NCI-H1417 treated with DMSO at 0.1 percent for 48 hours (cell line): ENCODE measurements around the gene SHKBP1.

Source experiments
- DNase-seq: peaks from one replicate; lab custom pipeline; 2025; lab: John Stamatoyannopoulos, UW

SHKBP1 gene

GRCh38 chr19:40603071-40603388 is 26.4 kb downstream of the SHKBP1 start:
- DNase-seq, result no peak

GRCh38 chr19:40603389-40604170 is 26.9 kb downstream of the SHKBP1 start:
- DNase-seq, result peak; percentile 60

DNA sequence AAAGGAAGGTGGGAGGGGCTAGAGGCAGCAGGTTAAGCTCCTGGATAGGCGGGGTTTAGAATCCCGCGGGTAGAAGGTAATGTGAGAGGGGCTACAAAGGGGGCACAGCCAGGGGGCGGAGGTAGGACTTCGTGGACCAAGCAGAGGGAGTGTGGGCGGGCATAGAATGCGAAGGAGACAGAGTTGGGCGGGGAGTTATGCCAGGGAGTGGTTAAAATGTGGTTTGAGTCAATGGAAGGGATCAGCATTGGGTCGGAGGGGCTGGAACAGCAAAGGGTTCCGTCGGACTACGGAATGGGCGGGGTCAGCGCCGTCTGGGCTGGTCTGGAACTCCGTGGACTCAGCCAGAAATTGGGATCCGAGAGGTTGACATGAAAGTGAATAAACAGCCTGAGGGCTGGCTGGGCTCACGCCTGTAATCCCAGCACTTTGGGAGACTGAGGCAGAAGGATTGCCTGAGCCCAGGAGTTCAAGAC is 27.5 kb downstream of the SHKBP1 start:
- no peak for DNase-seq

- no peak for DNase-seq
These were observed 28.1 kb downstream of the SHKBP1 start for GRCh38 chr19:40604647-40605215.

GRCh38 chr19:40605216-40605971 is 28.7 kb downstream of the SHKBP1 start:
- no peak for DNase-seq

GRCh38 chr19:40607311-40608239 is 30.9 kb downstream of the SHKBP1 start:
- DNase-seq, result no peak

- no peak for DNase-seq
These were observed 31.6 kb downstream of the SHKBP1 start for GRCh38 chr19:40608240-40608621.

- no peak for DNase-seq
These were observed 32.3 kb downstream of the SHKBP1 start for GRCh38 chr19:40608957-40609356.

DNA sequence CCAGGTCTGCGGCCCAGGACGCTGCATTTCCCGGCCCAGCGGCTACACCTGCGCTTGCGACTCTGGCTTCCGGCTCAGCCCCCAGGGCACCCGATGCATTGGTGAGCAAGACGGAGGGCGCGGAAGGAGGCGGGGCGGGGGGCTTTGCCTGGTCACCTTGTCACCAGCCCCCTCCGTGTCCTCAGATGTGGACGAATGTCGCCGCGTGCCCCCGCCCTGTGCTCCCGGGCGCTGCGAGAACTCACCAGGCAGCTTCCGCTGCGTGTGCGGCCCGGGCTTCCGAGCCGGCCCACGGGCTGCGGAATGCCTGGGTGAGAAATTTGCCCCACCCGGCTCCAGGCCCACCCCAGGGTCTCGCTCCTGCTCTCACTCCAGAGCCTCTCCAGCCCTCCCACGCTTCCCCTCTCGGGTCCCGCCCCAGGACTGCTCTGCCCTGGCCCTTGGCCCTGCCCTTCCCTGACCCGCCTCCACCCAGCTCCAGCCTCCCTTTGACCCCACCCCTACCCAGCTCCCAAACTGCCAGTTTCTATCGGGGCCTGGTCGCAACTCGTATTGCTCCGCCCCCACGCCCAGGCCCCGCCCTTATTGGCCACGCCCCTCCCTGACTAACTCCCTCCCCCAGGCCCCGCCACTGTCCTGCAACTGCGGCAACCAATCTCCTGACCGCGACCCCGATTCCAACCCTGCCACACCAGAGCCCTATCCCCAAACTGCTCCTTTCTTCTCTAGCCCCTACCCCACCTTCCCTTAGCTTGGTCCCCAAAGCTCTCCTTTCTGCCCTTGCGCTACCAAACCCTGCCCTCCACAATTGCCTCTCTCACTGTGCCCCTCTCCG is 33.1 kb downstream of the SHKBP1 start:
- no peak for DNase-seq

GRCh38 chr19:40610396-40611064 is 33.9 kb downstream of the SHKBP1 start:
- no peak for DNase-seq

- DNase-seq, result no peak
These were observed 34.4 kb downstream of the SHKBP1 start for GRCh38 chr19:40611096-40611495.

DNA sequence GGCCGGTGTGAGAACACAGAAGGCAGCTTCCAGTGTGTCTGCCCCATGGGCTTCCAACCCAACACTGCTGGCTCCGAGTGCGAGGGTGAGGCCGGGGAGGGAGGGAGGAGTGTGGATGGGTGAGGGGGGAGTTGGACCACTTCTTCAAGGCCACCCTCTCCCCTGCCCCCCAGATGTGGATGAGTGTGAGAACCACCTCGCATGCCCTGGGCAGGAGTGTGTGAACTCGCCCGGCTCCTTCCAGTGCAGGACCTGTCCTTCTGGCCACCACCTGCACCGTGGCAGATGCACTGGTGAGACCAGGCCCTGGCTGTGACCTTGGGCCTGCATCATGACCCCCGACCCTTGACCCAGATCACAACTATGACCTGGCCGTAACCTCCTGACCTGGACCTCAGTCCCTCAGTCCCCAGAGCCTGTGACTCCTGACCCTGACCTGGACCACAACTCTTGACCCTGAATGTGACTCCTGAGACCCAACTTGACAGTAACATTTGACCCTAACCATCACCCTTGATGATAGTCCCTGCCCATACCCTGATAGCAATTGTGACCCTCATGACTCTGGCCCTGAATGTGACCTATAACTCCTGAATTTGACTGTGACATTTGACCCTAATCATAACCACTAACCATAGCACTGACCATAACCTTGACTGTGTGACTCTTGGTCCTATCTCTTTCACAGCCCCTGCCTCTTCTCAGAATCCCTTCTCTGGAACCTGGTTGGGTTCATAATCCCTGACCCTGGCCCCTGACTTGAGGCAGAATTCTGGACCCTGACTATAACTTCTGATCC is 35.4 kb downstream of the SHKBP1 start:
- DNase-seq, result no peak

DNA sequence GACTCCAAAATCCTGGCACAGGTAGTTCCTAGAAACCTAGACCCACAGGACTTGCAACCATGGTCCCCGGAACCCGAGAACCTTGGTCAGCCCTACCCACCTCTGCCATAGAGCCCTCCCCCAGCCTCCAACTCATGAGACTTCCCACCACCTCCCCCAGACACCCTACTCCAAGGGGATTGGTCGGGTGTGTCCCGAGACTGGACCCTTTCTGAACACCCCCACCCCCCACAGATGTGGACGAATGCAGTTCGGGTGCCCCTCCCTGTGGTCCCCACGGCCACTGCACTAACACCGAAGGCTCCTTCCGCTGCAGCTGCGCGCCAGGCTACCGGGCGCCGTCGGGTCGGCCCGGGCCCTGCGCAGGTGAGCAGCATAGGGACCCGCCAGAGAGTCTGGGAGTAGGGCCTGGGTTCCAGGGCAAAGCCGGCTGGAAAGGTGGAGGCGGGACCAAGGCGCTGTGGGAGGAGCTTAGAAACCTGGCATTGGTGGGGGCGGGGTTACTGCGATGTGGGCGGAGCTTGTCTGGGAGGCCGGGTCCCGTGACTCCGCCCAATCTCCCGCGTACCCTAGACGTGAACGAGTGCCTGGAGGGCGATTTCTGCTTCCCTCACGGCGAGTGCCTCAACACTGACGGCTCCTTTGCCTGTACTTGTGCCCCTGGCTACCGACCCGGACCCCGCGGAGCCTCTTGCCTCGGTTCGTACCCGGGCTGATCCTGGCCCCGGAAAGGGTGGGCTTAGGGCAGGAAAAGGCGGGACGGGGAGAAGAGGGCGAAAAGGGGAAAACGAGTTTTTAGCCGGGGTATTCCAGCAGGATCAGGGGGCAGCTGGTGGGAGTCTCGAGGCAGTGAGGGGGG is 36.4 kb downstream of the SHKBP1 start:
- DNase-seq, result no peak

DNA sequence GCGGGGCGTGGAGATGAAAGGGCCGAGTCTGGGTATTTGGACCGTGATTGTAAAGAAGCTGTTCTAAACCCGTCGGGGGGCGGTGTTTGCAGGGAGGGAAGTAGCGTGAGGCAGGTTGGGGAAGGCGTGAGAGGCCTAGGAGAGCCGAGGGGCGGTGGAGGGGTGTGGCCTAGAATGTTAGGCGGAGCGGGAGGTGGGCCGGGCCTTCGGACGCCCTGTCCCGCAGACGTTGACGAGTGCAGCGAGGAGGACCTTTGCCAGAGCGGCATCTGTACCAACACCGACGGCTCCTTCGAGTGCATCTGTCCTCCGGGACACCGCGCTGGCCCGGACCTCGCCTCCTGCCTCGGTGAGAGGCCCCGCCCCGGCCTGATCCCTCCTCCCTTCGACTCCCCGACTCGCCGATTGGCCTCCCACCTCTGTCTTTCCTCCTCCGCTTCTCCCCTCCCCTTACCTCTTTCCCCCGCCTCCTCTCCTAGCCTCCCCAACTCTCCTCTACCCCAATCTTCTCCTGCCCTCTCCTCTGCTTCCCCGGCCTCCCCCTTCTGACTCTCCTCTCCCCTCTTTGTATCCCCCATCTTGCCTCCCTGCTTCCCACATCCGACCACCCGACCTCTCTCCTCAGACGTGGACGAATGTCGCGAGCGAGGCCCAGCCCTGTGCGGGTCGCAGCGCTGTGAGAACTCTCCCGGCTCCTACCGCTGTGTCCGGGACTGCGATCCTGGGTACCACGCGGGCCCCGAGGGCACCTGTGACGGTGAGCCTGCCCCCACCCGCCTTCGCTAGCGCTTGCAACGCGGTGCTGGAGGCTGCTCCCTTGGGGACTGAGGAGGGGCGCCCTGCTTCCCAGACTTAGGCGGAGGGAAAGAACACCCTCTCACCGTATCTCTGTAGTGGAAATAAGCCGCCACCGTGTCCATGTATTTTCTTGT is 37.3 kb downstream of the SHKBP1 start:
- no peak for DNase-seq

DNA sequence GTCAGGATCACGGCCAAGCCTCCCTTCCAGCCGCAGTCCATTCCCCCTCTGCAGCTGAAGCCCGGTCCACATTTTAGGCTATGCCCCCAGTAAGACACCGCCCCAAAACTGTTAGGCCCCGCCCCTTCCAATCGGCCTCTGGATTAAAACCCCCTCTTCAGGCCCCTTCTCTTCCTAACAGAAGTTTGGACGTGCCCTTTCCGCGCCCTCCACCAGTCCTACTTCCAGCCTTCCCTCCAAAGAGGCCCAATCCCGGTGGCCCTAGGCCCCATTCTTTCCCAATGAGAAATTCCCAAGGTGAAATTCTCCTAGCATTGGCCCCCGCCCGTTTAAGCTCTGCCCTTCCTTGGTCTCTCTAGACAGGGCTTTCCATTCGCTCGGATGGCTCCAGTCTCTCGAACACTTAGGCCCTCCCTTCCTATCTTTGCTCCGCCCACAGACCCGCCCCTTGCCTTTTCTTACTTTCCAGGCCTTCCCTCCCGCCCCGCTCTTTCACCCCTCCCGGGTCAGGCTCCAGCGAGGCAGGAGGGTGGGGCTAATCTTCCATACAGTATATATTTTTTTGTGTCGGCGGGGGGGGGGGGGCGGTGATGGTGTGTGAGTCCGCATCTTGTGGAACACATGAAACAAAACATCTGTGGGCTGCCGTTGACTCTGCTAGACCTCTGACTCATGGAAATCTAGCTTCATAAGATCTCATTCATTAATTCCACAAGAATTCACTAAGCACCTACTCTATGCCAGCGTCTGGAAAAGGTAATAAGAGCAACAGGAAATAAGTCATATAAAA is 38.1 kb downstream of the SHKBP1 start:
- no peak for DNase-seq

DNA sequence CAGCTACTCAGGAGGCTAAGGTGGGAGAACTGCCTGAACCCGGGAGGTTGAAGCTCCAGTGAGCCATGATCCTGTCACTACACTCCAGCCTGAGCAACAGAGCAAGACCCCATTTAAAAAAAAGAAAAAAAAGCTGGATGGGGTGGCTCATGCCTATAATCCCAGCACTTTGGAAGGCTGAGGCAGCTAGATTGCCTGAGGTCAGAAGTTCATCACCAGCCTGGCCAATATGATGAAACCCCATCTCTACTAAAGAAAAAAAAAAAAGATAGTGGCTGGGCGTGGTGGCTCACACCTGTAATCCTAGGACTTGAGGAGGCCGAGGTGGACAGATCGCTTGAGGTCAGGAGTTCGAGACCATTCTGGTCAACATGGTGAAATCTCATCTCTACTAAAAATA is 39.5 kb downstream of the SHKBP1 start:
- DNase-seq, result no peak

- DNase-seq, result no peak
These were observed 40.3 kb downstream of the SHKBP1 start for GRCh38 chr19:40616941-40617340.
